Left lobe of liver (tissue), 2 donors: ENCODE results near the gene OR2W1. TPM values are rescaled to one million over a fixed set of nuclear protein-coding genes. Genes with fewer than 3 reads are reported as not detected.

Source experiments
- ATAC-seq: fragments of 200-7000 bp; cut with Tn5 transposase; one replicate; pipeline ENCODE4 v1.9.1; 2020; ENCODE audit warnings: mild to moderate bottlenecking, moderate library complexity
- DNase-seq: peaks from one replicate; pipeline ENCODE4 v3.0.0-alpha.2; 2020; ENCODE audit warnings: low spot score
- total RNA-seq: library from RNA; stranded (reverse); gene quantifications from one replicate; pipeline ENCODE4 v1.2.1, GENCODE V29; 2021
- donor health status: DM: no; HTN: no; CAD: no; lungs with moderate emphysema.
- donor health status: DM: no; HTN: yes; CAD: no.

OR2W1 gene
- total RNA-seq, 1 donor from 2014 or later: not detected

DNA sequence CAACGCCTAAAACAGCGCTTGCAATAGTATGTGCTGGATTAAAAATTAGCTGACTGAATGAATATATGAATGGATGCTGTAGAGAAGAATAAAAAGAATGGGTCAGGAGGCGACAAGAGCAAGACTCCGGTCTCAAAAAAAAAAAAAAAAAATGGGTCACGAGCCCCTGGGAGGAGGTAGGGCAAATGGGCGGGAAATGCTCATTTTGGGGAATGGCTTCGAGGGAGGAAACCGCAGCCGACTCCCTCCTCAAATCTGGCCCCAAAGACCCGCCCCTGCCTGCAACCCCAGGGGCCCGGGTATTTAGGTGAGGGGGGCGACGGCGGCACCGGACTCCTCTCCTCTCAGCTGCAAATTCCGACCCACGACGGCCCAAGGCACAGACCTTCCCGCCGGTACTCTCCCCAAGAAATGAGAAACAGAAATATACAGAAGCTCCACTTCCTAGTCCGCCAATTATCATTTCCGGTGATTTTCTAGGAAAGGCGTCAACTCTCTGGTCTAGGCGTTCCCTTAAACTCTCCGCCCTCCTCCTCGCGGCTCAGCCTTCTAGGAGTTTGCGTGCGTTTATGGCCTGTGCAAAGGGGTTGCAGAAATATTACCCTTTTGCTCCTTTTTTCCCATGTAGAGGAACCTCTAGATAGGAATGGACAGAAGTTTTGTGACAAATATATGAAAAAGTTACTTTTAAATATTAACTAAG, 39.6 kb downstream of the OR2W1 start, which contains the start of gene ZNF311:
ZNF311 (minus strand) TSS at position 133 of the 703 bp plus-strand sequence. CDS start 1,361 bp downstream, outside the sequence.
- peak; percentile 98 for ATAC-seq

DNA sequence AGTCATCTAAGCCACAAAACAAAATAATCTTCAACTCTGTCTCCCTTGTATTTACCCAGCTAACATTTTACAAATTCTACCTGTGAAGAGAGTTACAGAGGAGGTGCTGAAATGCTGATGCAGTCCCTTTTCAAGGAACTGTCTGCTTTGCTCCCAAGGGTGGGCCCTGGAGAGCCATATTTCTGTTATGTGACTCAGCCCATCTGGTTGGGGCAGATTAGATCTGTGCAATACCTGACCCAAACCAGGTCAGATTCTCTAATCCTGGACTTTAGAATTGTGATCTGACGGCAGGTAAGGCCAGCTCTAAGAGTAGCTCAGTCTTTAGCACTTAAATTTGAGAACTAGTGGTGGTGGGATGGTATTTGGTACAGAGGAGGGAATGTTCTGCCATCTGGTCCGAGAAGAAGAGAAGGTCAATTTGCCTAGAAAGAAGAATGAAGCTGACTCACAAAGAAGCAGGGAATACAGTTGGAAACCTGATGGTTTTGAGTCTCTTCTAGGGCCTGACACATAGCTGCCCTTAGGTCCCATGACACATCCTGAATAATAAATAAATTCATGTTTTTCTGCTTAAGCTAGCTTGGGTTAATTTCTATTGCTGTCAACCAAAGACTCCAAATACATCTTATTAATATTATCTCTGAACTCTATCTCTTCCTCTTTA, 48.0 kb downstream of the OR2W1 start:
- no peak for ATAC-seq
- no peak for DNase-seq

More for the DNA sequence above, 39.6 kb downstream of the OR2W1 start, which contains the start of gene ZNF311:
- DNase-seq: no peak

DNA sequence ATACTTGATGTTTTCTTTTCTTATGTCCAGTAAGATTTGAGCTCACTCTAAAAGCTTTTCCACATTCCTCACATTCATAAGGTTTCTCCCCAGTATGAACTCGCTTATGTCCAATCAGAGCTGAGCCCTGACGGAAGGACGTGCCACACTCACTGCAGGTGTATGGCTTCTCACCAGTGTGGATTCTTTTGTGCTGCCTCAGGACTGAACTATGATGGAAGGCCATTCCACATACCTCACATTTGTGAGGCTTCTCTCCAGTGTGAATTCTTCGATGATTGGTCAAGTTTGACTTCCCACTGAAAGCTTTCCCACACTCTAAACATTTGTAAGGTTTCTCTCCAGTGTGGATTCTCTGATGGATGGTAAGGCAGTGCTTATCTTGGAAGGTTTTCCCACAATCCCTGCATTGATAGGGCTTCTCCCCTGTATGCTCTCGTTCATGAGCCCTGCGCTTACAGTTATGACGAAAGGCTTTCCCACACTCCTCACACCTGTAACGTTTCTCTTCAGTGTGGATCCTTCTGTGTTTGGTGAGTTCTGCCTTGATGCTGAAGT, 49.8 kb downstream of the OR2W1 start:
- DNase-seq: no peak
- ATAC-seq: no peak

Other genes starting within 250 kb of the OR2W1 start
- 34.3 TPM for gene TRIM27, start 121.2 kb downstream of the OR2W1 start, total RNA-seq
- 0.68 TPM for gene ZNF311, start 39.9 kb downstream of the OR2W1 start, total RNA-seq
- not detected for gene OR2B3, start 42.1 kb upstream of the OR2W1 start, total RNA-seq
- not detected for gene OR2J1, start 54.3 kb upstream of the OR2W1 start, total RNA-seq
- gene OR2J3, start 62.9 kb upstream of the OR2W1 start, total RNA-seq: not detected
- not detected for gene OR2J2, start 125.7 kb upstream of the OR2W1 start, total RNA-seq